ENCODE measurements around the gene CLEC4F. TPM values are rescaled to one million over a fixed set of nuclear protein-coding genes. Genes with fewer than 3 reads are reported as not detected.
A peak's percentile ranks its signal among the peaks of the same experiment; 100 is the strongest.
"Not testable (repeated sequence)": the region's sequence is repeated elsewhere in the genome, so short reads cannot be mapped to it uniquely, and the experiment has no call there.

The CLEC4F gene
- total and polyA plus RNA-seq, 11 donors, result 0.04 to 0.46 (median 0.19) TPM; not detected in 3

DNA sequence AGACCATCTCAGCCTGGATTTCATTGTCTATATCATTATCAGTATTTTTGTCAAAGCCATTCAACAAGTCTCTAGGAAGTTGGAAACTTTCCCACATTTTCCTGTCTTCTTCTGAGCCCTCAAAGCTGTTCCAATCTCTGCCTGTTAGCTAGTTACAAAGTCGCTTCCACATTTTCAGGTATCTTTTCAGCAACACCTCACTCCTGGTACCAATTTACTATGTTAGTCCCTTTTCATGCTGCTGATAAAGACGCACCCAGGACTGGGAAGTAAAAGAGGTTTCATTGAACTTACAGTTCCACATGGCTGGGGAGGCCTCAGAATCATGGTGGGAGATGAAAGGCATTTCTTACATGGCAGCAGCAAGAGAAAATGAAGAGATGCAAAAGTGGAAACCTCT, 20.7 kb downstream of the CLEC4F start:
- no peak for ATAC-seq
- no peaks in the 10 kb centered on the region for H3K36me3 ChIP-seq
- intact Hi-C loops (cut with DNase I), result loop anchor here in 2 of 10 donors (10.0 kb wide), 2 partner anchors 65 to 145 kb away; no protein-coding TSS in a partner anchor
- peaks cover 0 to 9% (median 0%) of the 10 kb centered on the region in 12 donors for H3K4me1 ChIP-seq
- no peak overlapping the region for H3K27ac ChIP-seq
- no peak overlapping the region for H3K4me3 ChIP-seq
- H3K9me3 ChIP-seq, result peaks cover 0 to 10% (median 0%) of the 10 kb centered on the region in 12 donors
- 77 to 88% (median 83%) methylated on average over 2 of the region's 2 CpGs for WGBS, 4 donors
- peaks cover 0 to 5% (median 0%) of the 10 kb centered on the region in 9 donors for H3K27me3 ChIP-seq
- no peak for TF ChIP-seq POLR2A (IDR thresholded peaks at IDR 0.05)
- TF ChIP-seq, protein P1, sequence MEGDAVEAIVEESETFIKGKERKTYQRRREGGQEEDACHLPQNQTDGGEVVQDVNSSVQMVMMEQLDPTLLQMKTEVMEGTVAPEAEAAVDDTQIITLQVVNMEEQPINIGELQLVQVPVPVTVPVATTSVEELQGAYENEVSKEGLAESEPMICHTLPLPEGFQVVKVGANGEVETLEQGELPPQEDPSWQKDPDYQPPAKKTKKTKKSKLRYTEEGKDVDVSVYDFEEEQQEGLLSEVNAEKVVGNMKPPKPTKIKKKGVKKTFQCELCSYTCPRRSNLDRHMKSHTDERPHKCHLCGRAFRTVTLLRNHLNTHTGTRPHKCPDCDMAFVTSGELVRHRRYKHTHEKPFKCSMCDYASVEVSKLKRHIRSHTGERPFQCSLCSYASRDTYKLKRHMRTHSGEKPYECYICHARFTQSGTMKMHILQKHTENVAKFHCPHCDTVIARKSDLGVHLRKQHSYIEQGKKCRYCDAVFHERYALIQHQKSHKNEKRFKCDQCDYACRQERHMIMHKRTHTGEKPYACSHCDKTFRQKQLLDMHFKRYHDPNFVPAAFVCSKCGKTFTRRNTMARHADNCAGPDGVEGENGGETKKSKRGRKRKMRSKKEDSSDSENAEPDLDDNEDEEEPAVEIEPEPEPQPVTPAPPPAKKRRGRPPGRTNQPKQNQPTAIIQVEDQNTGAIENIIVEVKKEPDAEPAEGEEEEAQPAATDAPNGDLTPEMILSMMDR (IDR thresholded peaks at IDR 0.05), result no peak
- DNase-seq, result no peak

DNA sequence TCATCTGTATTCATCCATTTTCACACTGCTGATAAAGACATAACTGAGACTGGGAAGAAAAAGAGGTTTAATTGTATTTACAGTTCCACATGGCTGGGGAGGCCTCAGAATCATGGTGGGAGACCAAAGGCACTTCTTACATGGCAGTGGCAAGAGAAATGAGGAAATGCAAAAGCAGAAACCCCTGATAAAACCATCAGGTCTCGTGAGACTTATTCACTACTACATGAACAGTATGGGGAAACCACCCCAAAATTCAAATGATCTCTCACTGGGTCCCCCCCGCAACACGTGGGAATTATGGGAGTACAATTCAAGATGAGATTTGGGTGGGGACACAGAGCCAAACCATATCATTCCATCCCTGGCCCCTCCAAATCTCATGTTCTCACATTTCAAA, 22.4 kb downstream of the CLEC4F start:
- H3K4me3 ChIP-seq, H3K36me3 ChIP-seq, DNase-seq, ATAC-seq, H3K27me3 ChIP-seq: not testable (repeated sequence)
- intact Hi-C loops (cut with DNase I), result loop anchor here in 2 of 10 donors (10.0 kb wide), 2 partner anchors 67 to 147 kb away; no protein-coding TSS in a partner anchor
- Histone ChIP-seq H3K27ac (peak overlapping the region in 1 of 12 donors; percentile 35), H3K9me3 (peaks cover 0 to 10% (median 0%) of the 10 kb centered on the region in 12 donors), H3K4me1 (peaks cover 0 to 18% (median 0%) of the 10 kb centered on the region in 12 donors)
- WGBS, 4 donors, result 84 to 97% (median 88%) methylated on average over 3 of the region's 3 CpGs

DNA sequence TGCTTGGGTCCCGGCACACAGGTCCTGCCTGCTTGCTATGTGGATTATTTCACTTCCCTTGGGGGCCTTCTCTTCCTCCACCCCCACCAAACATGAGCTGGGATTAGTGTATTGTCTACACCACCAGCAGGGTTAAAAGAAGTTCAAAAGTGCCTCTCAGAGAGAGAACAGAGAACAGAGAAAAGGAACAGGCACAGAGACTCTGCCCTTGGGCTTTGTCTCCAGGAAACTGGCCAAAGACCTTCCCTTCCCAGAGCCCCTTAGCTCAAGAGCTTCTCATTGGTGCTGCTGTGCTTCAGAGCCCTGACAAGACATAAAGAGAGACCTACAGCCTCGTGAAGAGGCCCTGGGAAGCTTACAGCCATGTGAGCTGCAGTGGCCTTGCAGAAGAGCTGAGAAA, 22.9 kb downstream of the CLEC4F start:
- 47 to 74% (median 59%) methylated on average over 2 of the region's 2 CpGs for WGBS, 4 donors
- ATAC-seq (no peak), DNase-seq (no peak)
- Histone ChIP-seq H3K9me3 (peaks cover 0 to 10% (median 0%) of the 10 kb centered on the region in 12 donors), H3K27me3 (peaks cover 0 to 11% (median 0%) of the 10 kb centered on the region in 9 donors), H3K27ac (peak overlapping the region in 1 of 12 donors; percentile 35), H3K36me3 (no peaks in the 10 kb centered on the region), H3K4me1 (peaks cover 0 to 23% (median 0%) of the 10 kb centered on the region in 12 donors), H3K4me3 (no peak overlapping the region)
- intact Hi-C loops (cut with DNase I), result loop anchor here in 2 of 10 donors (10.0 kb wide), 2 partner anchors 67 to 147 kb away; no protein-coding TSS in a partner anchor
- TF ChIP-seq, protein P1 (IDR thresholded peaks at IDR 0.05), result no peak
- no peak for TF ChIP-seq POLR2A (IDR thresholded peaks at IDR 0.05)

DNA sequence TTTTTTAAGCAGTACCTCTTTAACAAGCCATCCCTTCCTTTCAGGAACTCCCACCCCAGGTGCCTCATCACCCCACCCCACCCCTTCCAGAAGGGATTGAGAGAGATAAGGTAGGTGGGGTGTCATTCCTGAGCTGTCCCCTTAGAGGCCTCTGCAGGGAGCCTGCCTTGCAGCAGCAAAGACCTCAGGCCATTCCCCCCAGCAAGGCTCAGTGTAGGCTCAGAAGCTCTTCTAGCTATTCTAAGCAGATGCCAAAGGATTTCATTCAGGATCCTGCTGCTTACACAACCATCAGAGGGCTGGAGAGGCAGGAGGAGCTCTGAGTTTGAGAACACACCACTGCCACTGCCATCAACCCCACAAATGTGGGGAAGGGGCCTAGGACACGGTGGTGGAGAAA, 24.1 kb downstream of the CLEC4F start:
- whole genome bisulfite sequencing, 4 donors, result 73 to 86% (median 80%) methylated on average over 1 of the region's 1 CpG
- H3K27me3 ChIP-seq, result peaks cover 0 to 23% (median 9%) of the 10 kb centered on the region in 9 donors
- H3K4me3 ChIP-seq, result no peak overlapping the region
- no peaks in the 10 kb centered on the region for H3K36me3 ChIP-seq
- H3K9me3 ChIP-seq, result peaks cover 0 to 10% (median 0%) of the 10 kb centered on the region in 12 donors
- intact Hi-C loops (cut with DNase I), result loop anchor here in 2 of 10 donors (10.0 kb wide), 2 partner anchors 69 to 149 kb away; no protein-coding TSS in a partner anchor
- H3K27ac ChIP-seq, result no peak overlapping the region
- no peak for DNase-seq
- peaks cover 0 to 23% (median 0%) of the 10 kb centered on the region in 12 donors for H3K4me1 ChIP-seq
- no peak for TF ChIP-seq POLR2A (IDR thresholded peaks at IDR 0.05)
- TF ChIP-seq, protein P1 (IDR thresholded peaks at IDR 0.05), result no peak
- ATAC-seq, result no peak

Measured in heart left ventricle (tissue), 16 donors.